HEK293 (cell line): ENCODE measurements around the gene E2F1.

Source experiments
- BCL11B ChIP-seq: fragments of 450-650 bp; formaldehyde crosslinking; IDR thresholded peaks from 2 replicates; pipeline ENCODE4 v1.5.1; 2016; ENCODE audit warnings: low read depth, missing biosample characterization, missing genetic modification characterization
- ELK4 ChIP-seq: IDR thresholded peaks from 2 replicates; pipeline ENCODE4 v1.6.1; 2011; ENCODE audit warnings: mild to moderate bottlenecking, low read depth, low read length, borderline replicate concordance
- HOXD13 ChIP-seq: sonication (generic); formaldehyde crosslinking; IDR thresholded peaks from 2 replicates; pipeline ENCODE4 v1.8.0; 2022; ENCODE audit warnings: missing genetic modification reagents, borderline replicate concordance
- PRDM2 ChIP-seq: fragments of 450-650 bp; formaldehyde crosslinking; IDR thresholded peaks from 2 replicates; pipeline ENCODE4 v1.5.1; 2016; ENCODE audit warnings: missing biosample characterization, missing genetic modification characterization, borderline replicate concordance
- SP2 ChIP-seq: fragments of 450-650 bp; formaldehyde crosslinking; IDR thresholded peaks from 2 replicates; pipeline ENCODE4 v1.5.1; 2016; ENCODE audit warnings: missing biosample characterization, missing genetic modification characterization
- TRIM28 ChIP-seq: IDR thresholded peaks from 2 replicates; pipeline ENCODE4 v1.6.1; 2011; ENCODE audit warnings: low read length, control low read depth, borderline replicate concordance
- TSHZ1 ChIP-seq: fragments of 450-650 bp; formaldehyde crosslinking; IDR thresholded peaks from 2 replicates; pipeline ENCODE4 v1.5.1; 2016; ENCODE audit warnings: missing biosample characterization, missing genetic modification characterization, borderline replicate concordance
- ZBTB26 ChIP-seq: fragments of 450-650 bp; formaldehyde crosslinking; optimal IDR thresholded peaks from 2 replicates; pipeline ENCODE3; 2016; ENCODE audit warnings: missing biosample characterization, mild to moderate bottlenecking, missing genetic modification characterization
- ZBTB48 ChIP-seq: fragments of 450-650 bp; formaldehyde crosslinking; IDR thresholded peaks from 2 replicates; pipeline ENCODE4 v1.5.1; 2016; ENCODE audit warnings: missing biosample characterization, missing genetic modification characterization
- ZBTB8A ChIP-seq: fragments of 450-650 bp; formaldehyde crosslinking; IDR thresholded peaks from 2 replicates; pipeline ENCODE4 v1.5.1; 2016; ENCODE audit warnings: missing biosample characterization, missing genetic modification characterization
- ZEB2 ChIP-seq: fragments of 450-650 bp; formaldehyde crosslinking; IDR thresholded peaks from 2 replicates; pipeline ENCODE4 v1.5.1; 2016; ENCODE audit warnings: missing biosample characterization, missing genetic modification characterization
- ZFP41 ChIP-seq: fragments of 450-650 bp; formaldehyde crosslinking; IDR thresholded peaks from 2 replicates; pipeline ENCODE4 v1.5.1; 2016; ENCODE audit warnings: missing biosample characterization, missing genetic modification characterization, borderline replicate concordance
- ZNF140 ChIP-seq: fragments of 450-650 bp; formaldehyde crosslinking; IDR thresholded peaks from 2 replicates; pipeline ENCODE4 v1.5.1; 2016; ENCODE audit warnings: missing biosample characterization, missing genetic modification characterization
- ZNF148 ChIP-seq: fragments of 450-650 bp; formaldehyde crosslinking; IDR thresholded peaks from 2 replicates; pipeline ENCODE4 v1.5.0; 2017; ENCODE audit warnings: missing biosample characterization, missing genetic modification characterization, borderline replicate concordance
- ZNF174 ChIP-seq: fragments of 450-650 bp; formaldehyde crosslinking; IDR thresholded peaks from 2 replicates; pipeline ENCODE4 v1.5.0; 2017; ENCODE audit warnings: missing biosample characterization, mild to moderate bottlenecking, missing genetic modification characterization
- ZNF280D ChIP-seq: fragments of 450-650 bp; formaldehyde crosslinking; IDR thresholded peaks from 2 replicates; pipeline ENCODE4 v1.5.1; 2016; ENCODE audit warnings: missing biosample characterization, missing genetic modification characterization
- ZNF513 ChIP-seq: fragments of 450-650 bp; IDR thresholded peaks from 2 replicates; pipeline ENCODE4 v1.5.1; 2018; ENCODE audit warnings: missing biosample characterization, missing genetic modification characterization
- ZNF561 ChIP-seq: fragments of 450-650 bp; IDR thresholded peaks from 2 replicates; pipeline ENCODE4 v1.5.1; 2018; ENCODE audit warnings: missing biosample characterization, missing genetic modification characterization, borderline replicate concordance
- ZNF596 ChIP-seq: fragments of 450-650 bp; IDR thresholded peaks from 2 replicates; pipeline ENCODE4 v1.5.0; 2018; ENCODE audit warnings: missing biosample characterization, mild to moderate bottlenecking, missing genetic modification characterization, moderate library complexity
- ZNF76 ChIP-seq: fragments of 450-650 bp; formaldehyde crosslinking; IDR thresholded peaks from 2 replicates; pipeline ENCODE4; 2016; ENCODE audit warnings: low read depth, missing biosample characterization, missing genetic modification characterization, borderline replicate concordance

Gene E2F1

GRCh38 chr20:33731693-33732165 lies 45.5 kb upstream of the E2F1 start, which contains the start of gene ZNF341 (continued):
- TF ChIP-seq ZNF513 (tag by site-specific recombination) (no peak), ZBTB48 (tag by site-specific recombination) (peak; percentile 78), ELK4 (no peak; the same call in 1 of the 2 replicates), PRDM2 (no peak), ZNF596 (no peak), TRIM28 (no peak), ZNF174 (tag by site-specific recombination) (no peak), ZNF280D (tag by site-specific recombination) (no peak), BCL11B (tag by site-specific recombination) (no peak), HOXD13 (CRISPR knock-in tag) (no peak), ZNF76 (tag by site-specific recombination) (peak; percentile 90), ZNF561 (tag by site-specific recombination) (no peak), ZBTB8A (tag by site-specific recombination) (peak; percentile 86), ZNF148 (no peak), ZNF140 (tag by site-specific recombination) (no peak), ZEB2 (tag by site-specific recombination) (peak; percentile 76), TSHZ1 (no peak), ZFP41 (tag by site-specific recombination) (no peak), SP2 (tag by site-specific recombination) (no peak), ZBTB26 (tag by site-specific recombination) (peak; percentile 69)
